Vagina (tissue), 2 donors: ENCODE data around the gene CHIT1. TPM values are rescaled to one million over a fixed set of nuclear protein-coding genes. Genes with fewer than 3 reads are reported as not detected.

ENCODE experiments used
- DNase-seq, 2 donors: peaks; one replicate each; pipeline ENCODE4 v3.0.0-alpha.2; 2017; ENCODE audit errors: extremely low spot score in 2 of 2
- H3K27ac ChIP-seq: fragments of 200-600 bp; sonication (generic); one replicate; pipeline ENCODE4 v1.5.1; 2019
- H3K27me3 ChIP-seq: fragments of 200-600 bp; sonication (generic); one replicate; pipeline ENCODE4 v1.5.1; 2019
- H3K36me3 ChIP-seq, 2 donors: fragments of 200-600 bp; sonication (generic); one replicate each; pipeline ENCODE4 v1.5.1; 2017 to 2019
- H3K4me1 ChIP-seq: fragments of 200-600 bp; sonication (generic); one replicate; pipeline ENCODE4 v1.5.1; 2019
- H3K4me3 ChIP-seq, 2 donors: fragments of 200-600 bp; sonication (generic); 1 replicate in 1 of 2; 2 replicates in 1 of 2; pipeline ENCODE4 v1.5.1; 2016 to 2019
- H3K9me3 ChIP-seq: fragments of 200-600 bp; sonication (generic); one replicate; pipeline ENCODE4 v1.5.1; 2019
- POLR2A ChIP-seq, 2 donors: fragments of 450-650 bp; IDR thresholded peaks; one replicate each; pipeline ENCODE4 v1.6.1; 2017; ENCODE audit warnings: antibody characterized with exemption in 2 of 2, mild to moderate bottlenecking in 2 of 2, moderate library complexity in 2 of 2
- POLR2AphosphoS5 ChIP-seq, 2 donors: sonication (generic); formaldehyde crosslinking; IDR thresholded peaks; one replicate each; pipeline ENCODE4 v1.9.0; 2017; ENCODE audit warnings: antibody characterized with exemption in 2 of 2, mild to moderate bottlenecking in 2 of 2, low read depth in 1 of 2; ENCODE audit not compliant: insufficient read depth in 1 of 2
- intact Hi-C: fragments of 100-400 bp; cut with DNase I; formaldehyde crosslinking; loops from one replicate; pipeline ENCODE4 v1.15.1; 2023
- total RNA-seq: library from RNA; depleted of rRNA; stranded (reverse); fragments of >200 nt; gene quantifications from one replicate; pipeline ENCODE4 v1.2.3, GENCODE V29; 2016
- TF ChIP-seq, protein P1 (sequence below), 3 experiments: fragments of 450-650 bp in 2 of 3; fragments of 200-600 bp in 1 of 3; sonication (generic) in 1 of 3; IDR thresholded peaks; one replicate each; pipeline ENCODE4 v1.5.1; 2017 to 2019; ENCODE audit warnings: antibody characterized with exemption in 3 of 3, mild to moderate bottlenecking in 2 of 3, moderate library complexity in 2 of 3

The CHIT1 gene
- total RNA-seq, 1 donor from 2014 or later: not detected

DNA sequence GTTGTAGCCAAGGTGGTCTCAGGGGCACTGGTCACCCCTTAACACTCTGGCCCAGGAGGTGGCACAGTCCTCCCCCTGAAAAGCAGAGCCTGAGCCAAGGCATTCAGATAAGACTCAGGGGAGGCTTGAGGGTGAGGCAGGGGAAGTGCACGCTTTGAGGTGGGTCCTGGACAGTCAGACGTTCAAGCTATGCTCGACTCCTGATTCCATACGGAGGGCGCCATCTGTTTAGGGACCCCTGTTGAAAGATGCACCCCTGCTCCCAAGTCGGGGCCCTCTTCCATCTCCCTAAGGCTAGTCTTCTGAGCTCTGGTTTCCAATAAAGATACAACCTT lies 30.0 kb downstream of the CHIT1 start:
- Histone ChIP-seq H3K36me3 (no peaks in the 10 kb centered on the region), H3K9me3 (no peaks in the 10 kb centered on the region), H3K4me1 (peaks cover 34% of the 10 kb centered on the region), H3K27ac (peak overlapping the region; percentile 70), H3K27me3 (no peaks in the 10 kb centered on the region), H3K4me3 (no peak overlapping the region)
- TF ChIP-seq POLR2A (IDR thresholded peaks at IDR 0.05) (no peak), POLR2AphosphoS5 (IDR thresholded peaks at IDR 0.05; ENCODE audit: insufficient read depth in 1 of 2, low read depth in 1 of 2) (no peak)
- TF ChIP-seq, protein P1, sequence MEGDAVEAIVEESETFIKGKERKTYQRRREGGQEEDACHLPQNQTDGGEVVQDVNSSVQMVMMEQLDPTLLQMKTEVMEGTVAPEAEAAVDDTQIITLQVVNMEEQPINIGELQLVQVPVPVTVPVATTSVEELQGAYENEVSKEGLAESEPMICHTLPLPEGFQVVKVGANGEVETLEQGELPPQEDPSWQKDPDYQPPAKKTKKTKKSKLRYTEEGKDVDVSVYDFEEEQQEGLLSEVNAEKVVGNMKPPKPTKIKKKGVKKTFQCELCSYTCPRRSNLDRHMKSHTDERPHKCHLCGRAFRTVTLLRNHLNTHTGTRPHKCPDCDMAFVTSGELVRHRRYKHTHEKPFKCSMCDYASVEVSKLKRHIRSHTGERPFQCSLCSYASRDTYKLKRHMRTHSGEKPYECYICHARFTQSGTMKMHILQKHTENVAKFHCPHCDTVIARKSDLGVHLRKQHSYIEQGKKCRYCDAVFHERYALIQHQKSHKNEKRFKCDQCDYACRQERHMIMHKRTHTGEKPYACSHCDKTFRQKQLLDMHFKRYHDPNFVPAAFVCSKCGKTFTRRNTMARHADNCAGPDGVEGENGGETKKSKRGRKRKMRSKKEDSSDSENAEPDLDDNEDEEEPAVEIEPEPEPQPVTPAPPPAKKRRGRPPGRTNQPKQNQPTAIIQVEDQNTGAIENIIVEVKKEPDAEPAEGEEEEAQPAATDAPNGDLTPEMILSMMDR (IDR thresholded peaks at IDR 0.05): no peak
- no peak for DNase-seq
- intact Hi-C loops: no loop called here

DNA sequence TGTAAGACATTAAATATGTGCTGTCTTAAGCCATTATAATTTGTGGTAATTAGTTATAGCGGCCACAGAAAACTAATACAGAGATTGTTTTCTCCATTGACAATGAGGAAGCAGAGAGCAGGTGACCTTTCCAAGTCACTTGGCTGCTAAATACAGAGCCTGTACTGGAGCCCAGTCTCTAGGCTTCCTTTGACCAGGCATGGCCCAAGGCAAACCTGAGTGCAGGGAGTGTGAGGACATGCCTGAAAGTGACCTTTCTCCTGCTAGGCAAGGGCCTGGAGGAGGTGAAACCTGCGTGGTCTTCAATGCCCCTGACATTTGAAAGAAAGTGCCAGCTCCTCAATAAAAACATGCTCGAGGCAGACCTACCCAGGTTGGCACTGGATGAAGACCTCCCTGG lies 30.5 kb downstream of the CHIT1 start:
- intact Hi-C loops: no loop called here
- Histone ChIP-seq H3K4me1 (peaks cover 34% of the 10 kb centered on the region), H3K27ac (peak overlapping the region; percentile 70)

DNA sequence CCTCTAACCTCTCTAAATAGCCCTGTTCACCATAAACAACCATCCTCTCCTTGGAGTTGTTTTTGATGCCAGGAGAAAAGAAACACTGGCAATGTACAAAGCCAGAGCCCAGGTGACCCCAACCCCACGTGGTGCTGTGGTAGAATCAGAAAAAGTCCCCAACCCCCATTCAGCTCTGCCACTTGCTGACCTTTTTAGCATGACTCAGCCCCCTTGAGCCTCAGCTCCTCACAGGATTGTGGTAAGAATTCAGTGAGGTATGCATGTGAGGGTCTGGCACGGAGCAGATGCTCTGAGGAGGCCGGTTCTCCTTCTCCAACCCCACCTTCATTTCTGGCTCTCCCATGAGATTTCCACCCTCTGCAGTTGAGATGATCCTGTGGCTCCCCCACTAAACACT lies 31.8 kb downstream of the CHIT1 start:
- intact Hi-C loops: no loop called here
- no peaks in the 10 kb centered on the region for H3K36me3 ChIP-seq
- H3K9me3 ChIP-seq: no peaks in the 10 kb centered on the region
- TF ChIP-seq POLR2AphosphoS5 (IDR thresholded peaks at IDR 0.05; ENCODE audit: insufficient read depth in 1 of 2, low read depth in 1 of 2): no peak
- TF ChIP-seq, protein P1 (IDR thresholded peaks at IDR 0.05): no peak
- no peak for TF ChIP-seq POLR2A (IDR thresholded peaks at IDR 0.05)
- H3K27ac ChIP-seq: no peak overlapping the region
- DNase-seq: no peak
- no peak overlapping the region for H3K4me3 ChIP-seq
- no peaks in the 10 kb centered on the region for H3K27me3 ChIP-seq
- peaks cover 27% of the 10 kb centered on the region for H3K4me1 ChIP-seq

More for the DNA sequence above, 30.5 kb downstream of the CHIT1 start:
- Histone ChIP-seq H3K27me3 (no peaks in the 10 kb centered on the region), H3K9me3 (no peaks in the 10 kb centered on the region), H3K4me3 (no peak overlapping the region), H3K36me3 (no peaks in the 10 kb centered on the region)
- DNase-seq: no peak
- TF ChIP-seq POLR2AphosphoS5 (IDR thresholded peaks at IDR 0.05; ENCODE audit: insufficient read depth in 1 of 2, low read depth in 1 of 2): no peak
- TF ChIP-seq, protein P1 (IDR thresholded peaks at IDR 0.05): no peak
- no peak for TF ChIP-seq POLR2A (IDR thresholded peaks at IDR 0.05)

DNA sequence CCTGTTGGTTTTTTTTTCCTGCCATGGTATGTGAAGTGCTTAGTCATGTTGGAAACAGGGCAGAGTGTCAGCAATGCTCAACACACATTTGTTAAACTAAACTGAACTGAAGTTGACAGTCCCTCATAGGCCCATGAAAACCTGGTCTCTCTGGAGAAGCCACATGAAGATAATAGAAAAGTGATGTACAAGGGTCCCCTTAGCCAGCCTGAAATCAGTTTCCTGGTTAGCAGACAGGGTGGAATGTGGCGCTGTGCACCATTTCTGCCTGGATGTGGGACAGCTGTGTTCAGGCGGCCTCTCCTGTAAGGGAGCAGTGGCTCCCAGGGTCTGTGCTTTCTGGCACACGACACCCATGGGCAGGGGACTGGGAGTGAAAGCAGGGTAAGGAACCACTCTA lies 33.1 kb downstream of the CHIT1 start:
- TF ChIP-seq, protein P1 (IDR thresholded peaks at IDR 0.05): no peak
- TF ChIP-seq POLR2A (IDR thresholded peaks at IDR 0.05) (no peak), POLR2AphosphoS5 (IDR thresholded peaks at IDR 0.05; ENCODE audit: insufficient read depth in 1 of 2, low read depth in 1 of 2) (no peak)
- H3K27ac ChIP-seq: peak overlapping the region; percentile 8
- intact Hi-C loops: no loop called here

DNA sequence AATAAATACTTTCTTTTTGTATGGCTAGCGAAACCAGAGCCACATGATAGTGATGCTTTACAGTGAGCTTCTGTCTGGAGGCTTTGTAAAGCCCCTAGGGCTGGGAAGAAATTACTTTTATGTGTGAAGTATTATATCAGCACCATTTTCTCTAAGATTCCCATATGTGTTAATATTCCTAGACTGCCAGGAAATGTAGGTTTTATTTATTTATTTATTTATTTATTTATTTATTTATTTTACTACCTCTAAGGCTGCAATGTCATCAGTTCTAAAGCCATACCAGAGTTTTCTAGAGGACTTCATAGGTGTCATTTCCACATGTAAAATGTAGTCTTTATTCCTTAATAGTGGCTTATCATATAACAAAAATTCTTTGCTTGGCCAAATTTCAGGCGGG lies 38.5 kb downstream of the CHIT1 start:
- Histone ChIP-seq H3K27ac (no peak overlapping the region), H3K36me3 (no peaks in the 10 kb centered on the region), H3K4me1 (peaks cover 24% of the 10 kb centered on the region), H3K4me3 (no peak overlapping the region), H3K9me3 (no peaks in the 10 kb centered on the region), H3K27me3 (no peaks in the 10 kb centered on the region)
- intact Hi-C loops: no loop called here
- TF ChIP-seq POLR2AphosphoS5 (IDR thresholded peaks at IDR 0.05; ENCODE audit: insufficient read depth in 1 of 2, low read depth in 1 of 2): no peak
- TF ChIP-seq, protein P1 (IDR thresholded peaks at IDR 0.05): no peak
- TF ChIP-seq POLR2A (IDR thresholded peaks at IDR 0.05): no peak
- DNase-seq: no peak

More for the DNA sequence above, 33.1 kb downstream of the CHIT1 start:
- Histone ChIP-seq H3K36me3 (no peaks in the 10 kb centered on the region), H3K9me3 (no peaks in the 10 kb centered on the region), H3K27me3 (no peaks in the 10 kb centered on the region), H3K4me1 (peaks cover 16% of the 10 kb centered on the region), H3K4me3 (no peak overlapping the region)
- no peak for DNase-seq
